ENCODE data around the gene PDE4D.
A peak's percentile ranks its signal among the peaks of the same experiment; 100 is the strongest.

Gene PDE4D

DNA sequence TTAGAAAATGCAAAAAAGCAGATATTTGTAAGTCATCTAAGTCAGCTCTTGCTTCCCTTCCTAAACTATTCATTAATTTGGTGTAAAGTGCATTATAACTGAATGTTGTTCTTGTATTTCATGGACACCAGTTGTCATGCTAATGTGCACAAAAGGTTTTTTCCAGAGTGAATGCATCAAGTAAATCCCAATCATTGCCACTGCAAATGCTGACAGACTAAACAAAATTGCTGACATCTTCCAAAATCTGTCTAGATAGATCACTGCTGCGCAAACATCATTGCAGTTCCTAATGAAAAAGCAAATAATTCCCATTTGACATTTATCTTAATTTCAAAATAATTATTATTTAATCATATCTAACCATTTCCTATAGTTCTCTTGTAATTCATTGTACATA lies 161.7 kb downstream of the PDE4D start:
- H3K4me3 ChIP-seq (ENCODE audit: low read length), result no peak overlapping the region
- no peak for DNase-seq (ENCODE audit: low read depth)
- TF ChIP-seq, protein P1, sequence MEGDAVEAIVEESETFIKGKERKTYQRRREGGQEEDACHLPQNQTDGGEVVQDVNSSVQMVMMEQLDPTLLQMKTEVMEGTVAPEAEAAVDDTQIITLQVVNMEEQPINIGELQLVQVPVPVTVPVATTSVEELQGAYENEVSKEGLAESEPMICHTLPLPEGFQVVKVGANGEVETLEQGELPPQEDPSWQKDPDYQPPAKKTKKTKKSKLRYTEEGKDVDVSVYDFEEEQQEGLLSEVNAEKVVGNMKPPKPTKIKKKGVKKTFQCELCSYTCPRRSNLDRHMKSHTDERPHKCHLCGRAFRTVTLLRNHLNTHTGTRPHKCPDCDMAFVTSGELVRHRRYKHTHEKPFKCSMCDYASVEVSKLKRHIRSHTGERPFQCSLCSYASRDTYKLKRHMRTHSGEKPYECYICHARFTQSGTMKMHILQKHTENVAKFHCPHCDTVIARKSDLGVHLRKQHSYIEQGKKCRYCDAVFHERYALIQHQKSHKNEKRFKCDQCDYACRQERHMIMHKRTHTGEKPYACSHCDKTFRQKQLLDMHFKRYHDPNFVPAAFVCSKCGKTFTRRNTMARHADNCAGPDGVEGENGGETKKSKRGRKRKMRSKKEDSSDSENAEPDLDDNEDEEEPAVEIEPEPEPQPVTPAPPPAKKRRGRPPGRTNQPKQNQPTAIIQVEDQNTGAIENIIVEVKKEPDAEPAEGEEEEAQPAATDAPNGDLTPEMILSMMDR (conservative IDR thresholded peaks at IDR 0.05; ENCODE audit: low read length), result no peak

- no peak overlapping the region for H3K4me3 ChIP-seq (ENCODE audit: low read length)
- TF ChIP-seq, protein P1 (conservative IDR thresholded peaks at IDR 0.05; ENCODE audit: low read length), result no peak
- no peak for DNase-seq (ENCODE audit: low read depth)
These were observed 163.7 kb downstream of the PDE4D start for GRCh38 chr5:59729820-59730219.

GRCh38 chr5:59729357-59729756 lies 164.2 kb downstream of the PDE4D start:
- no peak for DNase-seq (ENCODE audit: low read depth)
- TF ChIP-seq, protein P1 (conservative IDR thresholded peaks at IDR 0.05; ENCODE audit: low read length), result no peak
- H3K4me3 ChIP-seq (ENCODE audit: low read length), result no peak overlapping the region

DNA sequence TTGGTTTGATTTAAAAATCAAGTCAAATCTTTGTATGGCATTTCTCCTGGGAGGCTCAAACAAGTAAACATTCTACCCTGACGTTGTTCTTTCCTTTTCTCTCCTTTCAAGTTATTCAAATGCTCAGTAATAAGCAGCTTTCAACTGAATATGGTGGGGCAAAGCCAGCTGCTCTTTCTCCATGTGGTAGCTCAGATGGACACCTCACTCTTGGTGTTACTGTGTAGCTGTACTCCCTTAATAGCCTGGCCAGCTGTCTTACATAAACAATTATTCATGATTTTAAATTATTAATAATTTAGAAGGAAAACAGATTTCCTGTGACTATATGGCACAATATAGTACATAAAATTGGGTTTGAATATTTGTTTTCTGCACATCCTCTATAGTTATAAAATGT lies 165.2 kb downstream of the PDE4D start:
- DNase-seq (ENCODE audit: low read depth), result no peak
- TF ChIP-seq, protein P1 (conservative IDR thresholded peaks at IDR 0.05; ENCODE audit: low read length), result no peak
- no peak overlapping the region for H3K4me3 ChIP-seq (ENCODE audit: low read length)

DNA sequence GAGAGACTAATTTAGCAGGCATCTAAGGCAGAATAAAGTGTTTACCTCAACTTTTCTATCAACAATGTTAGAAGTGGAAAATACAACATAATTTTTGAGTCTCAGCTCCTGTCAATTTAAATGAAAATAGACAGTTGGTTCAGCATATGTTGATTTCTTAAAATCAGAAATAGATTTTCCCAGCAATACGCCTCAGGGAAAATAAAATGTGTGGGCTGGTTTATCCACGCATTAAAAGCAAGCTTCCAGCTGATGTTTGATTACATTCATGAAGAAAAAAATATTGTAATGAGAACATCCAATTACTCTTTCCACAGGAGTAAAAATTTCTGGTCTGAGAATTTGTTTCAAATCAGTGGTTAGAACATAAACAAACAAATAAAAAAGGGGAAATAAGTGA lies 166.3 kb downstream of the PDE4D start:
- TF ChIP-seq, protein P1 (conservative IDR thresholded peaks at IDR 0.05; ENCODE audit: low read length), result no peak
- no peak overlapping the region for H3K4me3 ChIP-seq (ENCODE audit: low read length)
- DNase-seq (ENCODE audit: low read depth), result no peak

- no peak overlapping the region for H3K4me3 ChIP-seq (ENCODE audit: low read length)
- TF ChIP-seq, protein P1 (conservative IDR thresholded peaks at IDR 0.05; ENCODE audit: low read length), result no peak
- DNase-seq (ENCODE audit: low read depth), result peak; percentile 49
These were observed 168.1 kb downstream of the PDE4D start for GRCh38 chr5:59725392-59725767.

DNA sequence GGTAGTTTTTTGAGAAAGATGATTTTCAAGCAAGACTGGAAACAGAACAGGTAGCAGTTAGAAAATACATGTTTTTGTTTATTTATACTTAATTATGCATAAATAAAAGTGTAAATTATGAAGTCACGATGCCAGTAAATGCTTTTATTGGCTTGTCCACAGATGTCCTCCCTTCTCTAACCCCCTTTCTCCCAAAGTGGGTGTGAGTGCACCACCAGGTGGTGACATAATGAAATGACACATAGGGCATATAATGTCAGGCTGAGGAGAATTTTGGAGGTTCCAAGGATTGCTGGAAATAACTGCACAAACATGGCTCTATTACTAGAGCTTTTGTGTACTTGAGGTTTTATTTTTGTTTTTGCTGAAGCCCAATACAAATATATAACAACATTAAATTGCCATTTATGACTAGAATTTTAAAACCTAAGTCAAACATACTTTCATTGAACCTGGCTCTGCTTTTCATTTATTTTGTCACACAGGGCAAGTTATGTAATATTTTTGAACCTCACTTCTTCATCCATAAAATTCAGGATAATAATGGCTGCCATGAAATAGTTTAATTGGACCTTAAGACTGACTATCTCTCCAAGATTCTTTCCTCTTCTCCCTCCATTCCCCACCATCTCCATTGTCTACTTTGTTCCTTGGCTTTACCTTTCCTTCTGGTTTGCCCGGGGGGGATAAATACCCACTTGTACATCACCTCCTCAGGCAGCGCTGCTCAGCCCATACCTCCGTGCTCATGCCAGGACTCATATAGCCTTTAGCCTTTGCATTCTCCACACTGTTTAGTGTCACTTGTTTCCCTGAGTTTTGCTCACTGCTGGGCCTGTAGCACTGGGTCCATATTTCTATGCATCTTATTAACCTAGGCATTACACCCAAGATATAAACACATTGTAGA lies 168.8 kb downstream of the PDE4D start:
- H3K4me3 ChIP-seq (ENCODE audit: low read length), result no peak overlapping the region
- TF ChIP-seq, protein P1 (conservative IDR thresholded peaks at IDR 0.05; ENCODE audit: low read length), result peak; percentile 78
- peak; percentile 45 for DNase-seq (ENCODE audit: low read depth)

Measured in AG10803 (cell line).